Uterus (tissue), 4 donors: ENCODE measurements around the gene MPHOSPH6. TPM values are rescaled to one million over a fixed set of nuclear protein-coding genes. Genes with fewer than 3 reads are reported as not detected.

Experiments used
- DNase-seq, 2 donors: peaks; one replicate each; pipeline ENCODE4 v3.0.0-alpha.2; 2019 to 2020
- H3K27ac ChIP-seq, 2 donors: fragments of 200-600 bp; sonication (generic); 1 replicate in 1 of 2; 2 replicates in 1 of 2; pipeline ENCODE4 v1.5.1; 2016 to 2018
- H3K27me3 ChIP-seq, 2 donors: fragments of 200-600 bp; sonication (generic); one replicate each; pipeline ENCODE4 v1.5.1; 2018 to 2019; ENCODE audit warnings: control low read depth in 1 of 2
- H3K36me3 ChIP-seq, 2 donors: fragments of 200-600 bp; sonication (generic); one replicate each; pipeline ENCODE4 v1.5.1; 2019; ENCODE audit warnings: control low read depth in 1 of 2
- H3K4me1 ChIP-seq, 2 donors: fragments of 200-600 bp; sonication (generic); one replicate each; pipeline ENCODE4 v1.5.1; 2018 to 2019; ENCODE audit warnings: control low read depth in 1 of 2
- H3K4me3 ChIP-seq, 2 donors: fragments of 200-600 bp; sonication (generic); 1 replicate in 1 of 2; 2 replicates in 1 of 2; pipeline ENCODE4 v1.5.1; 2018 to 2019; ENCODE audit warnings: mild to moderate bottlenecking in 1 of 2
- H3K9me3 ChIP-seq, 2 donors: fragments of 200-600 bp; sonication (generic); one replicate each; pipeline ENCODE4 v1.5.1; 2019; ENCODE audit warnings: control low read depth in 1 of 2
- CTCF ChIP-seq, 4 experiments: fragments of 200-600 bp in 2 of 4; fragments of 450-650 bp in 2 of 4; sonication (generic) in 2 of 4; IDR thresholded peaks; one replicate each; pipeline ENCODE4 v1.5.1; 2016 to 2019; ENCODE audit warnings: antibody characterized with exemption in 4 of 4, mild to moderate bottlenecking in 2 of 4, moderate library complexity in 1 of 4
- POLR2A ChIP-seq, 2 donors: fragments of 450-650 bp; IDR thresholded peaks; one replicate each; pipeline ENCODE4 v1.6.1; 2016; ENCODE audit warnings: antibody characterized with exemption in 2 of 2, mild to moderate bottlenecking in 1 of 2, moderate library complexity in 1 of 2
- intact Hi-C: fragments of 100-400 bp; cut with DNase I; formaldehyde crosslinking; loops from one replicate; pipeline ENCODE4 v1.15.1; 2023; ENCODE audit warnings: low total_unique reads
- total RNA-seq, 4 donors: library from RNA; depleted of rRNA in 3 of 4; stranded (reverse); fragments of >200 nt in 3 of 4; gene quantifications; one replicate each; pipeline versions ENCODE4 v1.1.0 to v1.2.4, GENCODE V29; 2014 to 2023
- donor health status: DM: yes; HTN: yes; CAD: no.

Gene MPHOSPH6
- total RNA-seq, 4 donors from 2014 or later: 18.4 to 55.6 (median 29.8) TPM

GRCh38 chr16:82182266-82183003, 12.4 kb upstream of the MPHOSPH6 start:
- H3K9me3 ChIP-seq: no peaks in the 10 kb centered on the region
- no peaks in the 10 kb centered on the region for H3K4me1 ChIP-seq
- peak overlapping the region; percentile 17 to 54 for H3K27ac ChIP-seq
- no peaks in the 10 kb centered on the region for H3K36me3 ChIP-seq
- DNase-seq: no peak
- intact Hi-C loops: no loop called here
- H3K4me3 ChIP-seq: no peak overlapping the region
- TF ChIP-seq CTCF (IDR thresholded peaks at IDR 0.05): no peak
- no peak for TF ChIP-seq POLR2A (IDR thresholded peaks at IDR 0.05)
- H3K27me3 ChIP-seq: no peaks in the 10 kb centered on the region

- no peaks in the 10 kb centered on the region for H3K9me3 ChIP-seq
- no peak overlapping the region for H3K4me3 ChIP-seq
- no peaks in the 10 kb centered on the region for H3K36me3 ChIP-seq
- no peaks in the 10 kb centered on the region for H3K4me1 ChIP-seq
- peak overlapping the region; percentile 17 to 46 for H3K27ac ChIP-seq
- no peak for DNase-seq
- no peaks in the 10 kb centered on the region for H3K27me3 ChIP-seq
- TF ChIP-seq POLR2A (IDR thresholded peaks at IDR 0.05): no peak
- no peak for TF ChIP-seq CTCF (IDR thresholded peaks at IDR 0.05)
- intact Hi-C loops: no loop called here
Observed at GRCh38 chr16:82181461-82182185, 11.6 kb upstream of the MPHOSPH6 start.

- Histone ChIP-seq H3K27ac (no peak overlapping the region), H3K27me3 (no peaks in the 10 kb centered on the region), H3K9me3 (no peaks in the 10 kb centered on the region), H3K4me3 (no peak overlapping the region), H3K36me3 (no peaks in the 10 kb centered on the region), H3K4me1 (no peaks in the 10 kb centered on the region)
- intact Hi-C loops: no loop called here
- no peak for DNase-seq
- TF ChIP-seq POLR2A (IDR thresholded peaks at IDR 0.05) (no peak), CTCF (IDR thresholded peaks at IDR 0.05) (no peak)
Observed at GRCh38 chr16:82178352-82178751, 8.3 kb upstream of the MPHOSPH6 start.

GRCh38 chr16:82177555-82177954, 7.5 kb upstream of the MPHOSPH6 start:
- H3K4me3 ChIP-seq: no peak overlapping the region
- intact Hi-C loops: no loop called here
- H3K27ac ChIP-seq: no peak overlapping the region
- TF ChIP-seq POLR2A (IDR thresholded peaks at IDR 0.05) (no peak), CTCF (IDR thresholded peaks at IDR 0.05) (no peak)
- H3K4me1 ChIP-seq: no peaks in the 10 kb centered on the region
- no peaks in the 10 kb centered on the region for H3K36me3 ChIP-seq
- no peaks in the 10 kb centered on the region for H3K27me3 ChIP-seq
- no peak for DNase-seq
- H3K9me3 ChIP-seq: no peaks in the 10 kb centered on the region

GRCh38 chr16:82176204-82176603, 6.2 kb upstream of the MPHOSPH6 start:
- no peak for TF ChIP-seq POLR2A (IDR thresholded peaks at IDR 0.05)
- no peak for TF ChIP-seq CTCF (IDR thresholded peaks at IDR 0.05)
- DNase-seq: no peak
- intact Hi-C loops: no loop called here
- Histone ChIP-seq H3K36me3 (no peaks in the 10 kb centered on the region), H3K4me1 (no peaks in the 10 kb centered on the region), H3K27ac (no peak overlapping the region), H3K4me3 (no peak overlapping the region), H3K27me3 (no peaks in the 10 kb centered on the region), H3K9me3 (no peaks in the 10 kb centered on the region)
